Activated B cell treated with CpG ODN at 0.5 μM for 24 hours (primary cell): Measurements from ENCODE around the gene AHCYL2. TPM values are rescaled to one million over a fixed set of nuclear protein-coding genes. Genes with fewer than 3 reads are reported as not detected.
A peak's percentile ranks its signal among the peaks of the same experiment; 100 is the strongest.

Experiments
- ATAC-seq: fragments of 200-7000 bp; cut with Tn5 transposase; one replicate; pipeline ENCODE4 v1.10.0; 2021; ENCODE audit warnings: low read depth, mild to moderate bottlenecking, moderate library complexity
- CTCF ChIA-PET: fragments of 350-600 bp; sonication (Branson Sonifier 250); formaldehyde crosslinking; loops from one replicate; lab custom pipeline; 2021; ENCODE audit warnings: antibody characterized with exemption; lab: Charles Lee
- POLR2A ChIA-PET: fragments of 350-600 bp; sonication (Branson Sonifier 250); formaldehyde crosslinking; loops from one replicate; lab custom pipeline; 2021; ENCODE audit warnings: antibody characterized with exemption; lab: Charles Lee
- DNase-seq: peaks from one replicate; pipeline ENCODE4 v3.0.0; 2022
- H3K27ac Mint-ChIP-seq: one replicate; pipeline ENCODE4 v1.8.0; 2020; ENCODE audit warnings: mixed read lengths
- H3K27me3 Mint-ChIP-seq: one replicate; pipeline ENCODE4 v1.8.0; 2021; ENCODE audit warnings: mixed read lengths
- H3K36me3 Mint-ChIP-seq: one replicate; pipeline ENCODE4 v1.8.0; 2021; ENCODE audit warnings: low read depth, mixed read lengths
- H3K4me1 Mint-ChIP-seq: one replicate; pipeline ENCODE4 v1.8.0; 2021; ENCODE audit warnings: mixed read lengths
- H3K4me3 Mint-ChIP-seq: one replicate; pipeline ENCODE4 v1.8.0; 2020; ENCODE audit warnings: mild to moderate bottlenecking, mixed read lengths
- H3K9me3 Mint-ChIP-seq: one replicate; pipeline ENCODE4 v1.8.0; 2020; ENCODE audit warnings: mixed read lengths
- CTCF ChIP-seq: fragments of 200-600 bp; IDR thresholded peaks from one replicate; pipeline ENCODE4 v1.8.0; 2022; ENCODE audit warnings: antibody characterized with exemption, mild to moderate bottlenecking
- intact Hi-C: fragments of 100-400 bp; cut with micrococcal nuclease; formaldehyde crosslinking; loops from one replicate; pipeline ENCODE4 v1.15.1; 2024
- total RNA-seq: library from RNA; stranded (reverse); gene quantifications from 2 replicates; pipeline ENCODE4 v1.2.3, GENCODE V29; 2022

The AHCYL2 gene
- total RNA-seq, 1 donor from 2014 or later: 11.6 TPM

DNA sequence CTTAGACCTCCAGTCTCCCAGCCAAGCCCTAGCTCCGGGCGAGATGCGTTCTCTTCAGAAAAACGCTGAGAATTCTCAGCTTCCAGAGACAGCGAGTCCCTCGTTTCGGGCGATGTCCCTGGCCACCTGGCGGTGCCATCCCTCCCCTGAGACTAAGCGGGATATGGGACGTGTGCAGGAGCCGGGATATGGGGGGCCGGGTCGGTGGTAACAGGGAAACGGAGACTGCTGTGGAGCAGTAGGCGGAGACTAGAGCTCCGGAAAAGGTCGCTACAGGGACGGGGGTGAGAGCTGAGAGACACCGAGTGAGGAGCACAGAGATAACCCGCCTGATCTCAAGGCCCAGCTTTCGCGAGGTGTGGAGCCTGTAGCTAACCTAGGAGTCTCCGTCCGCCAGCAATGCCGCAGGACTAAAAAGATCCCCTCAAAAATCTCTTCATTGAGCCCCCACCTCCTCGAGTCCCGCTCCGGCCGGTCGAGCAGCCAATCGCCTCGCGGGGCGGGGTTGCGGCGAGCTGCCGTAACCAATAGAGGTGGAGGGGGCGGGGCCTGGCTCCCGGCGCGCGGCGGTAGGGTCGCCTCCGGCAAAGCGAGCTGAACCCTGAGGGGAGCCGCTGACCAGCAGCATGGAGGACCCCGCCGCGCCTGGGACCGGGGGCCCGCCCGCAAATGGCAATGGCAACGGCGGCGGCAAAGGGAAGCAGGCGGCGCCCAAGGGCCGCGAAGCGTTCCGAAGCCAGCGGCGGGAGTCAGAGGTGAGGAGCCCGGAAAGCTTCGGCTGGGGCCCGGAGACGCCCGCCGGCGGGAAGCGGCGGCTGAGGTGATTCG is 209.2 kb downstream of the AHCYL2 start, which contains the start of gene STRIP2:
STRIP2 (plus strand) TSS at position 586 of the 828 bp plus-strand sequence; CDS start at position 627, 41 bp downstream.
- H3K27ac Mint-ChIP-seq: peak within 1 kb of the TSS; percentile 41
- intact Hi-C loops: loop anchor here (2.0 to 5.0 kb wide), 2 partner anchors 69 to 348 kb away; partner anchors contain the start of gene SMKR1
- no peaks in the 10 kb centered on the region for H3K9me3 Mint-ChIP-seq
- peaks cover 22% of the 10 kb centered on the region for H3K27me3 Mint-ChIP-seq
- H3K4me1 Mint-ChIP-seq: peaks cover 14% of the 10 kb centered on the region
- POLR2A ChIA-PET: interaction anchor here (0.6 to 1.4 kb wide), 4 partner anchors 37 to 178 kb away, joined by 3 to 4 read pairs (median 3); partner anchors contain the start of gene NRF1
- ATAC-seq: peak; percentile 98
- DNase-seq: peak; percentile 90
- no peaks in the 10 kb centered on the region for H3K36me3 Mint-ChIP-seq
- no peak for TF ChIP-seq CTCF
- CTCF ChIA-PET: interaction anchor here (0.8 to 1.7 kb wide), 5 partner anchors 14 to 216 kb away, joined by 3 to 5 read pairs (median 4); no protein-coding TSS in a partner anchor
- H3K4me3 Mint-ChIP-seq: peak within 1 kb of the TSS; percentile 91

DNA sequence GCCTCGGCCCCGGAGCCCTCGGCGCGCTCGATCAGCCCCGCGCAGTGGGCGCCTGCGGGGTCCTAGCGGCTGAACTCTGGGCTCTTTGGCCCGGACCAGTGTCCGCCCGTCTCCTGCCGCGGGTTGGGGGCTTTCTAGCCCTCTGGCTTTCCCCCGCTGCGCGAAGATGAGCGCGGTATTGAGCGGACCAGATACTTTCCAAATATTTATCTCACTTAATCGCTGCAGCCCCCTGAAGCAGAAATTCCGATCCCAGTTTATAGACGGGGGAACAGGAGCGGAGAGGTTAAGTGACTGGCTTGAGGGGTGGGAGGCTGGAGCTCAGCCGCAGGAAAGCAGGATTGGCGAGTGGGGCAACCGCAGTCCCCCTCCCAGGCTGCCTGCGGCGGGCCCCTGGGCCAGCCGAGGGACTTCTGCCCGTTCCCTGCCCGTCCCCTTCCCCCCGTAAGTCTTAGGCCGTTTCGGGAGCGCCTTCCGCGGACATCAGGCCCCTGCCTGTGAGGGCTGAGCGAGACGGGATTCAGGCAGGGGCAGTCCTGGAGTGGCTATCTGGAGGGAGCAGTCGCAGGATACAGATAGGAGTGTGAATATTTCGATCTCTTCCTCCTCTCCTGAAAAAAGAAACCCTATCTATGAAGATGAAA is 210.0 kb downstream of the AHCYL2 start:
- ChIA-PET POLR2A (interaction anchor here (0.6 to 1.4 kb wide), 4 partner anchors 37 to 177 kb away, joined by 3 to 4 read pairs (median 3); partner anchors contain the start of gene NRF1), CTCF (interaction anchor here (0.9 to 1.7 kb wide), 3 partner anchors 14 to 217 kb away, joined by 3 to 5 read pairs (median 4); no protein-coding TSS in a partner anchor)
- ATAC-seq (no peak), DNase-seq (peak; percentile 16)
- H3K4me1 Mint-ChIP-seq: peaks cover 14% of the 10 kb centered on the region
- peak overlapping the region; percentile 91 for H3K4me3 Mint-ChIP-seq
- peaks cover 22% of the 10 kb centered on the region for H3K27me3 Mint-ChIP-seq
- intact Hi-C loops: loop anchor here (2.0 to 5.0 kb wide), 2 partner anchors 68 to 348 kb away; partner anchors contain the start of gene SMKR1
- no peak for TF ChIP-seq CTCF
- H3K9me3 Mint-ChIP-seq: no peaks in the 10 kb centered on the region
- no peak overlapping the region for H3K27ac Mint-ChIP-seq
- no peaks in the 10 kb centered on the region for H3K36me3 Mint-ChIP-seq

- intact Hi-C loops: loop anchor here (2.0 kb wide), 1 partner anchor 67 kb away; the partner anchor contains the start of gene SMKR1
- ATAC-seq: no peak
- H3K4me3 Mint-ChIP-seq: peak overlapping the region; percentile 91
- no peaks in the 10 kb centered on the region for H3K9me3 Mint-ChIP-seq
- no peak for TF ChIP-seq CTCF
- H3K36me3 Mint-ChIP-seq: no peaks in the 10 kb centered on the region
- peaks cover 14% of the 10 kb centered on the region for H3K4me1 Mint-ChIP-seq
- CTCF ChIA-PET: interaction anchor here (1.2 kb wide), 1 partner anchor 67 kb away, joined by 3 read pairs; no protein-coding TSS in a partner anchor
- POLR2A ChIA-PET: interaction anchor here (0.7 kb wide), 1 partner anchor 146 kb away, joined by 3 read pairs; no protein-coding TSS in a partner anchor
- no peak for DNase-seq
- peaks cover 22% of the 10 kb centered on the region for H3K27me3 Mint-ChIP-seq
- H3K27ac Mint-ChIP-seq: no peak overlapping the region
Observed at GRCh38 chr7:129435414-129435829, 210.6 kb downstream of the AHCYL2 start.

DNA sequence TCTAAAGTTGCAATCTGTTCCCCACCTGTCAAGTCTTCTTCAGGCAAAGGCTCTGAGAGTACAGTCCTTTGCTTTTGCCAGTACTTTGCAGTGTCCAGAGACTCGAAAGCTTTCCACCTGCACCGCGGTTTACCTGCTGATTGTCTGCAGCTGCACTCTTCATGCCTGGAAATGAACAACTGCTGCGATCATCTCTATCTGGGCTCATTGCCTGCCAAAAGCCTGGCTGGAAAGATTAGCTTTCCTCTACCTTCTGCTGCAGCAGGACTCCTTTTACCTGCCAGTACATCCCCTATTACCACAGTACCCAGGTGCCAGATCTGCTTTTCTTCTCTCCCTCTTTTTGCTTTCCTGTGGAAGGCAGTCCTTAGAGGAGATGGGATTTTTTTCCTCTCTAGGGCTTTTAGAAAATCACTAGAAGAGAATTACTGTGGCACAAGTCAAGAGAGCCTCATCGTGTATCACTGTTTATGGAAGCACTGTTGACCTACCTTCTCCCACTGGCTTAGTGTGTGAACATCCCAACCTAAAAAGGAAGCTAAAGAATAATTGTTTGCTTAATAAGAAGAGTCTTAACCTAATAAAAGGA is 211.6 kb downstream of the AHCYL2 start:
- intact Hi-C loops: no loop called here
- no peak for TF ChIP-seq CTCF
- no peak for ATAC-seq
- no peaks in the 10 kb centered on the region for H3K36me3 Mint-ChIP-seq
- ChIA-PET CTCF (no interaction called here), POLR2A (interaction anchor here (0.7 kb wide), 1 partner anchor 10 kb away, joined by 4 read pairs; no protein-coding TSS in a partner anchor)
- no peak overlapping the region for H3K27ac Mint-ChIP-seq
- peaks cover 14% of the 10 kb centered on the region for H3K4me1 Mint-ChIP-seq
- H3K4me3 Mint-ChIP-seq: no peak overlapping the region
- peaks cover 22% of the 10 kb centered on the region for H3K27me3 Mint-ChIP-seq
- no peak for DNase-seq
- H3K9me3 Mint-ChIP-seq: no peaks in the 10 kb centered on the region
